B cell (primary cell): ENCODE measurements around the gene ITCH. TPM values are rescaled to one million over a fixed set of nuclear protein-coding genes. Genes with fewer than 3 reads are reported as not detected.

ENCODE experiments used
- ATAC-seq: fragments of 200-7000 bp; cut with Tn5 transposase; one replicate; pipeline ENCODE4 v1.10.0; 2021; ENCODE audit warnings: low read depth, mild to moderate bottlenecking, moderate number of reproducible peaks, moderate library complexity
- CTCF ChIA-PET: fragments of 350-600 bp; sonication (Branson Sonifier 250); formaldehyde crosslinking; loops from one replicate; lab custom pipeline; 2021; ENCODE audit warnings: antibody characterized with exemption, inconsistent platforms; lab: Charles Lee
- POLR2A ChIA-PET: fragments of 350-600 bp; sonication (Branson Sonifier 250); formaldehyde crosslinking; loops from one replicate; lab custom pipeline; 2021; ENCODE audit warnings: antibody characterized with exemption; lab: Charles Lee
- DNase-seq: peaks from one replicate; pipeline ENCODE4 v3.0.0; 2013
- H2AFZ ChIP-seq: 2 replicates; pipeline ENCODE4 v1.6.1; 2012; ENCODE audit warnings: mild to moderate bottlenecking, low read depth, low read length; ENCODE audit not compliant: insufficient read depth, poor library complexity, severe bottlenecking
- H3K27ac ChIP-seq, 2 donors: 1 replicate in 1 of 2; 2 replicates in 1 of 2; pipeline ENCODE4 v1.5.1; 2012 to 2013; ENCODE audit warnings: low read length in 2 of 2, mild to moderate bottlenecking in 2 of 2, moderate library complexity in 1 of 2
- H3K27me3 ChIP-seq, 4 experiments: fragments of 200-600 bp in 1 of 4; sonication (generic) in 1 of 4; replicated peaks in 1 of 4; 1 replicate in 2 of 4; 2 replicates in 2 of 4; pipeline versions ENCODE4 v1.6.1 to v1.7.0; 2013 to 2016; ENCODE audit warnings: low read length in 3 of 4, mild to moderate bottlenecking in 2 of 4, mixed read lengths in 1 of 4, moderate library complexity in 1 of 4; ENCODE audit not compliant: insufficient read depth in 4 of 4, control insufficient read depth in 3 of 4; ENCODE audit errors: control extremely low read depth in 1 of 4
- H3K36me3 ChIP-seq, 2 experiments: replicated peaks in 1 of 2; 1 replicate in 1 of 2; 2 replicates in 1 of 2; pipeline versions ENCODE4 v1.6.1 to v1.7.1; 2013; ENCODE audit warnings: low read length in 1 of 2; ENCODE audit not compliant: insufficient read depth in 2 of 2, control insufficient read depth in 1 of 2; ENCODE audit errors: control extremely low read depth in 1 of 2, extremely low read depth in 1 of 2
- H3K4me1 ChIP-seq, 2 donors: fragments of 200-600 bp in 1 of 2; sonication (generic) in 1 of 2; 1 replicate in 1 of 2; 2 replicates in 1 of 2; pipeline versions ENCODE4 v1.5.1 to v1.6.1; 2013 to 2017; ENCODE audit warnings: low read length in 2 of 2; ENCODE audit not compliant: control insufficient read depth in 2 of 2, insufficient read depth in 2 of 2
- H3K4me2 ChIP-seq: replicated peaks from 2 replicates; pipeline ENCODE3; 2012; ENCODE audit warnings: mild to moderate bottlenecking, low read depth, low read length; ENCODE audit not compliant: poor library complexity, severe bottlenecking
- H3K4me3 ChIP-seq, 5 experiments: fragments of 200-600 bp in 1 of 5; sonication (generic) in 1 of 5; 1 replicate in 3 of 5; 2 replicates in 2 of 5; pipeline versions ENCODE4 v1.5.1 to v1.7.0; 2011 to 2016; ENCODE audit warnings: low read length in 4 of 5, mild to moderate bottlenecking in 4 of 5, low read depth in 2 of 5, control low read depth in 1 of 5, moderate library complexity in 1 of 5; ENCODE audit not compliant: insufficient read depth in 1 of 5; ENCODE audit errors: control extremely low read depth in 1 of 5, extremely low read depth in 1 of 5
- H3K79me2 ChIP-seq: fragments of 200-600 bp; sonication (generic); one replicate; pipeline ENCODE4 v1.6.0; 2016; ENCODE audit warnings: low read length; ENCODE audit not compliant: control insufficient read depth, insufficient read depth
- H3K9ac ChIP-seq: fragments of 200-600 bp; sonication (generic); 2 replicates; pipeline ENCODE4 v1.6.1; 2017; ENCODE audit warnings: mild to moderate bottlenecking, low read length, moderate library complexity
- H3K9me3 ChIP-seq, 3 donors: one replicate each; pipeline versions ENCODE4 v1.6.1 to v1.7.1; 2013; ENCODE audit warnings: low read length in 2 of 3; ENCODE audit not compliant: control insufficient read depth in 2 of 3, insufficient read depth in 1 of 3; ENCODE audit errors: control extremely low read depth in 1 of 3
- H4K20me1 ChIP-seq: 2 replicates; pipeline ENCODE4 v1.6.0; 2012; ENCODE audit warnings: mild to moderate bottlenecking, low read length; ENCODE audit not compliant: insufficient read depth, control insufficient read depth, poor library complexity, severe bottlenecking
- H3K27ac Mint-ChIP-seq: one replicate; pipeline ENCODE4 v1.8.0; 2021; ENCODE audit warnings: mixed read lengths
- H3K27me3 Mint-ChIP-seq: one replicate; pipeline ENCODE4 v1.8.0; 2021; ENCODE audit warnings: mixed read lengths
- H3K4me1 Mint-ChIP-seq: one replicate; pipeline ENCODE4 v1.8.0; 2021; ENCODE audit warnings: mixed read lengths
- H3K4me3 Mint-ChIP-seq: one replicate; pipeline ENCODE4 v1.8.0; 2021; ENCODE audit warnings: mixed read lengths
- H3K9me3 Mint-ChIP-seq: one replicate; pipeline ENCODE4 v1.8.0; 2022; ENCODE audit warnings: mixed read lengths; ENCODE audit not compliant: insufficient read depth
- EZH2 ChIP-seq: IDR thresholded peaks from 2 replicates; pipeline ENCODE4 v1.6.1; 2012; ENCODE audit warnings: borderline replicate concordance, low read depth, mild to moderate bottlenecking, moderate library complexity, low read length; ENCODE audit not compliant: insufficient read depth, poor library complexity, severe bottlenecking
- WGBS: methylation state at CpG from one replicate; pipeline ENCODE4 v1.1.5; 2013; ENCODE audit warnings: missing lambda C conversion rate; ENCODE audit not compliant: insufficient coverage; 5-methylcytosine and 5-hydroxymethylcytosine counted together
- intact Hi-C: fragments of 100-400 bp; cut with micrococcal nuclease; formaldehyde crosslinking; loops from one replicate; pipeline ENCODE4 v1.10.0; 2022
- polyA plus RNA-seq: library from polyadenylated mRNA; depleted of rRNA; stranded (reverse); fragments of >200 nt; gene quantifications from 2 replicates; pipeline ENCODE4 v1.2.3, GENCODE V29; 2012
- total RNA-seq, 2 donors: library from RNA; stranded (reverse); fragments of 120-200 nt in 1 of 2; gene quantifications; 1 replicate in 1 of 2; 2 replicates in 1 of 2; pipeline versions ENCODE4 v1.2.3 to v1.2.4, GENCODE V29; 2013 to 2022
- TF ChIP-seq, protein P1 (sequence below): fragments of 200-600 bp; IDR thresholded peaks from one replicate; pipeline ENCODE4 v1.8.0; 2022; ENCODE audit warnings: antibody characterized with exemption, mild to moderate bottlenecking

The ITCH gene
- total and polyA plus RNA-seq, 2 donors (not counting 1 experiment from before 2014, with no cell fraction given) = 10.0 to 110 TPM

GRCh38 chr20:34493646-34494045, 130.6 kb downstream of the ITCH start:
- H3K9me3 Mint-ChIP-seq = no peaks in the 10 kb centered on the region
- 100% methylated on average over 4 of the region's 4 CpGs for WGBS
- CTCF ChIA-PET = interaction anchor here (3.4 kb wide), 1 partner anchor 181 kb away, joined by 14 read pairs; no protein-coding TSS in a partner anchor
- Histone ChIP-seq H4K20me1 (no peaks in the 10 kb centered on the region), H3K4me2 (no peak overlapping the region), H2AFZ (no peak overlapping the region), H3K9ac (no peak overlapping the region), H3K27ac (no peak overlapping the region), H3K79me2 (peaks cover 10% of the 10 kb centered on the region), H3K9me3 (peaks cover 0 to 3% (median 1%) of the 10 kb centered on the region in 3 donors), H3K4me3 (no peak overlapping the region), H3K36me3 (peaks cover 0 to 67% of the 10 kb centered on the region in 2 experiments), H3K4me1 (peaks cover 3 to 6% of the 10 kb centered on the region in 2 donors), H3K27me3 (no peaks in the 10 kb centered on the region)
- DNase-seq = no peak
- H3K4me3 Mint-ChIP-seq = no peak overlapping the region
- POLR2A ChIA-PET = no interaction called here
- ATAC-seq = no peak
- H3K27me3 Mint-ChIP-seq = no peaks in the 10 kb centered on the region
- TF ChIP-seq, protein P1, sequence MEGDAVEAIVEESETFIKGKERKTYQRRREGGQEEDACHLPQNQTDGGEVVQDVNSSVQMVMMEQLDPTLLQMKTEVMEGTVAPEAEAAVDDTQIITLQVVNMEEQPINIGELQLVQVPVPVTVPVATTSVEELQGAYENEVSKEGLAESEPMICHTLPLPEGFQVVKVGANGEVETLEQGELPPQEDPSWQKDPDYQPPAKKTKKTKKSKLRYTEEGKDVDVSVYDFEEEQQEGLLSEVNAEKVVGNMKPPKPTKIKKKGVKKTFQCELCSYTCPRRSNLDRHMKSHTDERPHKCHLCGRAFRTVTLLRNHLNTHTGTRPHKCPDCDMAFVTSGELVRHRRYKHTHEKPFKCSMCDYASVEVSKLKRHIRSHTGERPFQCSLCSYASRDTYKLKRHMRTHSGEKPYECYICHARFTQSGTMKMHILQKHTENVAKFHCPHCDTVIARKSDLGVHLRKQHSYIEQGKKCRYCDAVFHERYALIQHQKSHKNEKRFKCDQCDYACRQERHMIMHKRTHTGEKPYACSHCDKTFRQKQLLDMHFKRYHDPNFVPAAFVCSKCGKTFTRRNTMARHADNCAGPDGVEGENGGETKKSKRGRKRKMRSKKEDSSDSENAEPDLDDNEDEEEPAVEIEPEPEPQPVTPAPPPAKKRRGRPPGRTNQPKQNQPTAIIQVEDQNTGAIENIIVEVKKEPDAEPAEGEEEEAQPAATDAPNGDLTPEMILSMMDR = no peak
- no peak for TF ChIP-seq EZH2
- no peak overlapping the region for H3K27ac Mint-ChIP-seq
- intact Hi-C loops = no loop called here
- peaks cover 13% of the 10 kb centered on the region for H3K4me1 Mint-ChIP-seq

- Histone ChIP-seq H3K79me2 (peaks cover 7% of the 10 kb centered on the region), H3K4me1 (peaks cover 3 to 6% of the 10 kb centered on the region in 2 donors), H3K4me3 (no peak overlapping the region), H3K9ac (no peak overlapping the region), H4K20me1 (no peaks in the 10 kb centered on the region), H3K27ac (no peak overlapping the region), H3K36me3 (peaks cover 3 to 58% of the 10 kb centered on the region in 2 experiments), H3K27me3 (no peaks in the 10 kb centered on the region), H2AFZ (no peak overlapping the region), H3K4me2 (no peak overlapping the region), H3K9me3 (peaks cover 2 to 3% (median 3%) of the 10 kb centered on the region in 3 donors)
- WGBS = no CpG with 5 or more reads among the region's 7 CpGs
- H3K4me3 Mint-ChIP-seq = no peak overlapping the region
- no peak overlapping the region for H3K27ac Mint-ChIP-seq
- ChIA-PET POLR2A (no interaction called here), CTCF (interaction anchor here (0.5 to 1.0 kb wide), 2 partner anchors 182 to 274 kb away, joined by 3 to 4 read pairs; no protein-coding TSS in a partner anchor)
- H3K9me3 Mint-ChIP-seq = peaks cover 5% of the 10 kb centered on the region
- TF ChIP-seq, protein P1 = no peak
- no peak for TF ChIP-seq EZH2
- peaks cover 13% of the 10 kb centered on the region for H3K4me1 Mint-ChIP-seq
- intact Hi-C loops = no loop called here
- ATAC-seq (no peak), DNase-seq (no peak)
- no peaks in the 10 kb centered on the region for H3K27me3 Mint-ChIP-seq
Measured at GRCh38 chr20:34495307-34495706, 132.2 kb downstream of the ITCH start.
